GM21390 (cell line): Measurements from ENCODE around the gene SFMBT2.
"Not testable (repeated sequence)": the region's sequence is repeated elsewhere in the genome, so short reads cannot be mapped to it uniquely, and the experiment has no call there.

Experiments used
- ATAC-seq: cut with Tn5 transposase; IDR thresholded peaks from one replicate; pipeline ENCODE4 v1.9.1; 2021; ENCODE audit not compliant: unreplicated experiment

SFMBT2 gene

GRCh38 chr10:7193369-7193768 is 217.5 kb downstream of the SFMBT2 start:
- ATAC-seq = peak; percentile 46

- peak; percentile 18 for ATAC-seq
Observed at GRCh38 chr10:7192831-7193361, 217.9 kb downstream of the SFMBT2 start.

GRCh38 chr10:7192061-7192460 is 218.8 kb downstream of the SFMBT2 start:
- no peak for ATAC-seq

GRCh38 chr10:7190772-7191171 is 220.1 kb downstream of the SFMBT2 start:
- not testable (repeated sequence) for ATAC-seq

GRCh38 chr10:7189909-7190308 is 220.9 kb downstream of the SFMBT2 start:
- no peak for ATAC-seq

- ATAC-seq = no peak
Observed at GRCh38 chr10:7188456-7189050, 222.3 kb downstream of the SFMBT2 start.

GRCh38 chr10:7186387-7187018 is 224.3 kb downstream of the SFMBT2 start:
- no peak for ATAC-seq

- ATAC-seq = no peak
Observed at GRCh38 chr10:7185367-7185690, 225.5 kb downstream of the SFMBT2 start.

- ATAC-seq = peak; percentile 75
Observed at GRCh38 chr10:7184660-7185366, 226.0 kb downstream of the SFMBT2 start.

- not testable (repeated sequence) for ATAC-seq
Observed at GRCh38 chr10:7184116-7184515, 226.7 kb downstream of the SFMBT2 start.

GRCh38 chr10:7182327-7182726 is 228.5 kb downstream of the SFMBT2 start:
- ATAC-seq = not testable (repeated sequence)

- ATAC-seq = no peak
Observed at GRCh38 chr10:7181420-7181819, 229.4 kb downstream of the SFMBT2 start.

GRCh38 chr10:7179536-7179935 is 231.3 kb downstream of the SFMBT2 start:
- no peak for ATAC-seq

GRCh38 chr10:7173948-7174347 is 236.9 kb downstream of the SFMBT2 start:
- no peak for ATAC-seq

GRCh38 chr10:7171825-7172224 is 239.0 kb downstream of the SFMBT2 start:
- no peak for ATAC-seq

GRCh38 chr10:7170626-7171322 is 240.1 kb downstream of the SFMBT2 start:
- no peak for ATAC-seq

- no peak for ATAC-seq
Observed at GRCh38 chr10:7168414-7168813, 242.4 kb downstream of the SFMBT2 start.

- no peak for ATAC-seq
Observed at GRCh38 chr10:7165500-7166177, 245.2 kb downstream of the SFMBT2 start.

- no peak for ATAC-seq
Observed at GRCh38 chr10:7164955-7165354, 245.9 kb downstream of the SFMBT2 start.

GRCh38 chr10:7162331-7162730 is 248.5 kb downstream of the SFMBT2 start:
- ATAC-seq = no peak
